ENCODE data around the gene AFM.

GRCh38 chr4:73454920-73455319 lies 26.6 kb upstream of the AFM start:
- TF ChIP-seq CTCF (IDR thresholded peaks at IDR 0.05), result no peak
- TF ChIP-seq EP300 (IDR thresholded peaks at IDR 0.05), result no peak
- TF ChIP-seq POLR2A (IDR thresholded peaks at IDR 0.05), result no peak
- no peak for TF ChIP-seq POLR2AphosphoS5 (IDR thresholded peaks at IDR 0.05)

All from upper lobe of left lung (tissue), 4 donors.